Activated effector memory CD4-positive, alpha-beta T cell treated with Interleukin-2 at 50 U/mL for 16 hours (primary cell): ENCODE data around the gene EHHADH.

Experiments used
- DNase-seq: peaks from one replicate; pipeline ENCODE4 v3.0.0-alpha.2; 2020

The EHHADH gene

DNA sequence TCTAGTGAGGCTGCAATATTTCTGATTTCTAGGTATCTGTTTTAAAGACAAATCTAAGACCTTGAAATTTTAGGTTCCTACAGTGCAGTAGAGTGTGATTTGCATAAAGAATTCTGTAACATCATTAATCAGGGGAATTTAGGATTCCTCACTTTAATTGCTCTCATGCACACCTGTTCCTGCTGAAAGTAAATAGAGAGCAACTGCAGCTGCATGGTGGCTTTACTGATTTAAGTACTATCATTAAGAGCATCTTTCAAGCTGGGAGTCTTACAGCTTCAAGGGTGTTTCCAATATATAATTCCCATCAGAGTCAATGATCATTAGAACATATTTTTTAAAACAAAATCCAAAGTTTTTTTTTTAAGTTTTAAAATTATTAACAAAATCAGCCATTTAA lies 65.0 kb downstream of the EHHADH start:
- no peak for DNase-seq

DNA sequence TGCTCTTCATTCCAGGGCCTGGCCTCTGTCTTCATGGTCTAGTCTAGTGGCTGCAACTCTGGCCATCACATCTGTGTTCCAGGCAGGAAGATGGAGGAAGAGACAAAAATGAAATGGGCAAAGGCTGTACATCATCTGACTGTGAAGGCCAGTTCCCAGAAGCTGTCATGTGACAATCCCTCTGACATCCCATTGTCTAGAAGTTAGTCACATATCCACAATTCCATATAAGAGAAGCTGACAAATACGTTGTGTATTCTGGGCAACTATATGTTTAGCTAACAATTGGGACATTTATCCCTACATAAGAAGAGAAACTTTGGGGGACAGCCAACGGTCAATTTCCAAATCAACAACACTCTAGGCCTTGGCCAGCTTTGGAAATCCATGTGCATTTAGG lies 66.5 kb downstream of the EHHADH start:
- DNase-seq = no peak

DNA sequence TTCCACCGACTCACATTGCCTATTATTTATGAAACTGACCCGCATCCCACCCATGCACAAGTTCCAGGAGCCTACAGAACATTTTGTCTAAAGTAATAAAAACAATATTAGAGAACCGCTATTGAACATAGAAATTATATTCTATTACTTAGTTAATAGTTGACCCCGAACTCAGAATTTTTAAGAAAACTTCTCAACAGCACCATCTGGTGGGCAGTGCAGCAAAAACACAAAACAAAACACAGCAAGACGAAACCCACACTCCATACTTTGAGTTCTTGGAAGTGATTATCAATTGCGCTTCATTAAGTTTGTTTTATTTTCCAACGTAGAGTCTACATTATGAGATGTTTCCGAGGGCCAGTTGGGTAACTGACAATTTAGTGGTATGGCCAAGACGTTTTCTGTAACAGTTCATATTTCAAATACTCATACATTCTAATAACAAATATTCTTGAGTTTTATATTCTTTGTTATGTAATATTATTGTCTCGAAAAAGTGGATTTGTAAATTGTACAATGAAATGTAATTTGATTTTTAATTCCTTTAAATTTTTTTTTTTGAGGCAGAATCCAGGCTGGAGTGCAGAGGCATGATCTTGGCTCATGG lies 77.0 kb downstream of the EHHADH start:
- DNase-seq = no peak

DNA sequence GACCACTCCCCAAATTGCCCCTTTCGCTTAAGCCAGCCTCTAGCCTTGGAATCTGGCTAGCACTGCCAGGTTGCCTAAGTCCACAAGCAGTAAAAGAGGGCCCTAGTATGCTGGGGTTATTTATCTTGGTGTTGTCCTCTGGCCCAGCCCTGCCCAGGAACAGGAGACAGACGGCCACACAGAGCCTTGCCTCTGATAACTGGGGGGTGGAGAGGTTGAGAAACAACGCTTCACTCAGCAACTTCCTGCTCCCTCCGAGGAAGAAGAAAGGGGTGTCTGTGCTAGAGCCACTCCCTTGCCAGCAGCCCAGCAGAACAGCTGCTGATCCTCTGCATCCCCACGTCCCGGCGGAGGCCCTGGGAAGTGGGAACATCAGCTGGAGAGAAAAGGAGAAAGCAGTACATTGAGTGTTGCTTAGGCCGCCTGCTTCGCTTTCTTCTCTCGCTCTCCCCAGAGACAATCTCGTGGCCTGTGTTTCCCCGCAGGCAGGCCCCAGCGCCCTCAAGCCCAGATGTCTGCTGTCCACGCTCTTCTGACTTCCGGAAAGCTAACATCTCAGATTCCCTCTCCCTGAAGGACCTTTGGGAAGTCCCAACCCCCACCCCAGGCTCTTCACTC lies 78.4 kb downstream of the EHHADH start:
- DNase-seq = no peak

DNA sequence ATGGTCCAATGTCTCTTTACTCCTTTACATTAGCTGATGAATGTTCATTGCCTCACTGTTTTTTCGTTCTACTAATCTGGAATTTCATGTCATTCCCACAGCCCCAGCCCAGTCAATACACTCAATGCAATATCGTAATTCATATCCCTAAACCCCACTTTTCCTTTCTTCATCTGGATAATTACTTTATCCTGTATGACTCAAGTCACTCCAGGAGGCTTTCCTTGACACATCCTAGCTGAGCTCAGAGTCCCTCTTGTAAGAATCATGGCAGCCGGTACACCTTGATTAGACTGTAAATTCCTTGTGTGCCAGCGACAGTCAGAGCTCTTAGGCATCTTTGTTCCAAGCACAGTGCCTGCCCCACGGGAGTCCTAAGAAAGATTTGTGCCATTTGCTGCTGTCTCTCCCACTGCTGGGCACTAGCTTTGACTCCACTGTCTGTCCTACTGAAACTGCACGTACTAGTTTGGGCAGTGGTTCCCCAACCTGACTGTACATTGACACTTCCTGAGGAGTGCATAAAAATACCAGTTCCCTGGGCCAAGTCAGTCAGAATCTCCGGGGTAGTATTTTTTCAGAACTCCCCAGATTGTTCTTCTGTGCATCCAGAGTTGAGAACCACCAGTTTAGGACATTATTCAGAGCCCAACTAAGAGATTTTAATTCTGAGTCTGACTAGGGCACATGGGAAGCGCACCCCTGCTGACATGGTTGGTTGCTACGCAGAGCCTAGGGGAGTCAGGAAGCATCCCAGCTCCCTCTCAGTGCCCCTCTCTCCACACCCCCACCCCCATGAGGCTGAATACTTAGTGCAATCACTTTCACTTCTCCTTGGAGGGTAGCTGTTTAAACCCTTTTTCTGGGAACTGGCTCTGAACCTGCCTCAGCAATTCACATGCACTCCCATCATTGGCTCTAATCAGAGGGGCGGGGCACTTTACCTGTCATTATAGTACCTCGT lies 81.5 kb downstream of the EHHADH start:
- DNase-seq = no peak

DNA sequence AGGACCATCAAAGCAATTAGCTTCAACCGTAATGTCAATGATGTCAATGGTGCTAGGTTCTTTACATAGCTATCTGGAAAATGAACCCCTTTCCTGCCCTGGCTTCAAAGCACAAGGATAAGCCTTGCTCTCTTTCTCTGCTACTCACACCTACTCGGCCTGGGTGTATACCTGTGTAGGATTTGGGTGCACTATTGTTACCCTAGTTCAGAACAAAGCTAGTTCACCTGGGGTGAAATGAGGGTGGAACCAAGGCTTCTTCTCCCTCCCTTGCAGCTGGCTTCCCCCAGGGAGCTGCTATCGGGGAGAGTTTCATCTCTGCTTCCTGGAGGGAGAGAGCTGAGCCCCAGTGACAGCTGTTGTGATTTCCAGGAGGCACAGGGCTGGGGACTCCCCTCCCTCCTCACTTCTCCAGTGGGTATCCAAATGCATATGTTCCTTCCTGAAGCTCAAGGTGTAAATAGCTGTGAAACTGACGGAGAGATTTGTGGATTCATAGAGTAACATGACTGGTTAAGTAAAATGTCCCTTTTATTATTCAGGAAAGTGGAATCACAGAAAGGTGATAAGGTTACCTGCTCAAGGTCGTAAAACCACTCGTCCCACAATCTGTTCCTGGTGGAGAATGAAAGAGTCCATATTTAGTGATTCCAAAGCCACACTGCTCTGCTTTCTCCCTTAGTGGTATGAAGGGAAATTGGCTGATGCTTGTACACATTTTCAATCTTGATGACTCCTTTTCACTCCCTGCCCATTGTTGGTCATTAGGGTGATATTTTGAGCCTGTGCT lies 89.2 kb downstream of the EHHADH start:
- DNase-seq = no peak

GRCh38 chr3:185162634-185163033 lies 91.2 kb downstream of the EHHADH start:
- no peak for DNase-seq

- DNase-seq = no peak
Measured at GRCh38 chr3:185161761-185162160, 92.1 kb downstream of the EHHADH start.

GRCh38 chr3:185157347-185157746 lies 96.5 kb downstream of the EHHADH start:
- no peak for DNase-seq

DNA sequence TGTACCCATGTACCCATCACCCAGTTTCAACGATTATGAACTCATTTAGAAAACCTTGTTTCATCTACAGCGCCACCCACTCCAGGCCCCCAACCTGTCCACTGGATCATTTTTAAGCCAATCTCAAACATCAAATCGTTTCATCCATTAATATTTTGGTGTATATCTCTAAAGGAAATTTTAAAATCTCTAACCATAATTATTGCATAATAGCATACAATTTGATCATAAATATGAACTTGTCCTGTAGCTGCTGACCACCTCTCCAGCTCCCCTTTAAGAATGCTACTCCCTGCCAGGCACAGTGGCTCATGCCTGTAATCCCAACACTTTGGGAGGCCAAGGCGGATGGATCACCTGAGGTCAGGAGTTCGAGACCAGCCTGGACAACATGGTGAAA lies 98.2 kb downstream of the EHHADH start:
- DNase-seq = no peak

DNA sequence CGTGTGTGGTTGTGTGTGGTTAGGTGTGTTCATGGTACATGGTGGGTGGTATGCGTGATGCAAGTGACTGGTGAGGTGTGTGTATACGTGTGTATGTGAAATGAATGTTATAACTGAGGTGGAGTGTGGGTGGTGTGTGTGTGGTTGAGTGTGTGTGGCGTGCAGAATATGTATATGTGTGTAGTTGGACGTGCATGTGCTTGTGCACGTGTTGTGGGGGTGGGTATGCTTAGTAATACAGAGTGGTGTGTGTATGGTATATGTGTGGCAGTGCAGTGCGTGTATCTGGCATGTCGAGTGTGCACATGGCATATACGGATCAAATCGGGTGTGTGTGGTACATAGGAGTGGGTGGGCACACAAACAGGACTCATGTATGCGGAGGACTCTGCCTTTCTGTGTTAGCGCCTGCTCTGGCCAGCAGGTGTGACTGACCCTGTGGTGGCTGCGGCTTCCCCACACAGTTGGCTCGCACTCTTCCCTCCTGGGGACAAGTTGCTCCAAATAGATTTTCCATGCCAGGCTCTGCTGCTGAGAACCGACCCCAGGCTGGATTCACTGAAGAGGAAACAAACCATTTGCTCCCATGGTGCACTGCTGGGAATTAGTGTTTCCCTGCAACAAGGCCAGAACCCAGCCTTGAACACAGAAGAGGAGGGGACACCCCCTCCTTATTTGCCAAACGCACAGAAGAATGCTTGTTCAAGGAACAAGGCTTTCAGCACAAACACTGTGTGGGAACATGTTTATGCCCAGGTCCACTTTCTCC lies 99.8 kb downstream of the EHHADH start:
- DNase-seq = no peak

DNA sequence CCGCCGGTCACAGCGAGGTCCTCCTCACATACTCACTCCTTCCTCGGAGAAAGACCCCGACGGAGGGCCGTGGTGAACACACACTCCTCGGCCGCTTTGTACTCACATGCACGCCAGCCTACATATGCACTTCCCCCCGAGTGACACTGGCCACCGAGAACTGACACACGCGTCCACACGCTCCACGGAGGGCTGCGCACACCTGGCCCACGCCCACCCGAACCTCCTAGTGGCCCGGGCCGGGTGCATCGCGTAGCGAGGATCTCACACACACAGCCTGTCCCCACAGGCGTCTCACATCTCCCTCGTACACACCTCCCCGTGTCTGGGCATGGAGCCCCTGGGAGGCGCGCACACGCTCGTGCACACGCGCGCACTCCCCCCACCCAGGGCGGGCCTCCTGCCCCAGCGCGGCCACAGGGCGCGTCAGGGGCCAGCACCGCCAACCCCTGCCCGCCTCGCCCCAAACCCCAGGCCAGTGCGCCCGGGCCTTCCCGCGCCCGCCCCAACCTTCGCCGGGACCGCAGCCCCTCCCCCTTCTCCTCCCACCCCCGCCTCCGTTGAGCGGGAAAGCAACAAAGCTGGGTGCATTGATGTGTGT lies 100.6 kb downstream of the EHHADH start:
- no peak for DNase-seq

- no peak for DNase-seq
Measured at GRCh38 chr3:185152410-185153170, 101.3 kb downstream of the EHHADH start, which contains the start of gene C3orf70. Gene C3orf70 (minus strand): TSS chr3:185153060. CDS start chr3:185152823, 237 bp downstream.

GRCh38 chr3:185151964-185152409 lies 101.9 kb downstream of the EHHADH start:
- no peak for DNase-seq

- DNase-seq = no peak
Measured at GRCh38 chr3:185151101-185151963, 102.5 kb downstream of the EHHADH start.

- DNase-seq = no peak
Measured at GRCh38 chr3:185150561-185150960, 103.3 kb downstream of the EHHADH start.

- DNase-seq = no peak
Measured at GRCh38 chr3:185149591-185149990, 104.3 kb downstream of the EHHADH start.

GRCh38 chr3:185145511-185145910 lies 108.3 kb downstream of the EHHADH start:
- no peak for DNase-seq

GRCh38 chr3:185144784-185145183 lies 109.1 kb downstream of the EHHADH start:
- no peak for DNase-seq
